K562 (cell line): ENCODE data around the gene LGALS12. TPM values are rescaled to one million over a fixed set of nuclear protein-coding genes. Genes with fewer than 3 reads are reported as not detected.

Source experiments
- ATAC-seq: fragments of 200-7000 bp; cut with Tn5 transposase; 3 replicates; pipeline ENCODE4 v1.9.1; 2020; ENCODE audit warnings: moderate library complexity
- BruUV-seq: library from RNA; stranded (reverse); fragments of 400-500 nt; replicated peaks from 2 replicates; lab custom pipeline; 2021; lab: Mats Ljungman, UMichigan
- CTCF ChIA-PET: fragments of 300-600 bp; formaldehyde crosslinking; extraction: SDS; loops from one replicate; lab custom pipeline; 2021; ENCODE audit warnings: low intra/inter-chr PET ratio; lab: Yijun Ruan, JAX
- POLR2A ChIA-PET: fragments of 300-600, 350-650 bp; sonication (Branson Sonifier 250); formaldehyde crosslinking; extraction: SDS; loops from one replicate; lab custom pipeline; 2021; ENCODE audit warnings: antibody characterized with exemption, inconsistent platforms; lab: Yijun Ruan, JAX
- DNase-seq, 4 experiments: peaks; one replicate each; pipeline versions ENCODE4 v3.0.0 to v3.0.0-alpha.2; 2011 to 2018; ENCODE audit warnings: low spot score in 3 of 4, mixed read lengths in 3 of 4; ENCODE audit errors: extremely low read depth in 1 of 4
- FAIRE-seq: peaks from 2 replicates; lab custom pipeline; 2011; peaks lifted over from hg19 to GRCh38; lab: Jason Lieb, UNC
- H2AFZ ChIP-seq: 2 replicates; pipeline ENCODE4 v1.6.0; 2011; ENCODE audit warnings: low read depth, low read length, control low read depth, inconsistent platforms
- H3K27ac ChIP-seq: fragments of 200-600 bp; 3 replicates; pipeline ENCODE4 v1.8.0; 2011; ENCODE audit warnings: low read depth, mild to moderate bottlenecking, control low read depth, inconsistent platforms, low read length, moderate library complexity, mixed read lengths; ENCODE audit errors: extremely low read depth
- H3K27me3 ChIP-seq, 2 experiments: fragments of 300-600 bp in 1 of 2; 2 replicates in 1 of 2; 3 replicates in 1 of 2; pipeline versions ENCODE4 v1.6.0 to v1.8.0; 2011; ENCODE audit warnings: inconsistent platforms in 2 of 2, low read length in 2 of 2, mild to moderate bottlenecking in 1 of 2, mixed read lengths in 1 of 2, moderate library complexity in 1 of 2; ENCODE audit not compliant: control insufficient read depth in 2 of 2, insufficient read depth in 2 of 2
- H3K36me3 ChIP-seq: fragments of 300-600 bp; 3 replicates; pipeline ENCODE4 v1.8.0; 2011; ENCODE audit warnings: mild to moderate bottlenecking, low read length, inconsistent platforms; ENCODE audit not compliant: control insufficient read depth, insufficient read depth
- H3K4me1 ChIP-seq, 2 experiments: fragments of 200-600 bp in 1 of 2; replicated peaks in 1 of 2; 2 replicates in 1 of 2; 3 replicates in 1 of 2; pipeline versions ENCODE4 v1.5.1 to v1.8.0; 2011; ENCODE audit warnings: inconsistent platforms in 2 of 2, low read length in 2 of 2, mild to moderate bottlenecking in 1 of 2, mixed read lengths in 1 of 2, moderate library complexity in 1 of 2; ENCODE audit not compliant: control insufficient read depth in 2 of 2, insufficient read depth in 2 of 2
- H3K4me2 ChIP-seq: 2 replicates; pipeline ENCODE4 v1.6.1; 2011; ENCODE audit warnings: low read length, control low read depth, inconsistent platforms, mixed read lengths; ENCODE audit not compliant: insufficient read depth
- H3K4me3 ChIP-seq: fragments of 200-600 bp; sonication (generic), shearing (Covaris generic); 2 replicates; pipeline ENCODE4 v1.5.1; 2016; ENCODE audit warnings: control low read depth, inconsistent platforms
- H3K79me2 ChIP-seq: fragments of 200-600 bp; 3 replicates; pipeline ENCODE4 v1.8.0; 2011; ENCODE audit warnings: low read length, inconsistent platforms; ENCODE audit not compliant: control insufficient read depth, insufficient read depth
- H3K9ac ChIP-seq, 2 experiments: 2 replicates each; pipeline versions ENCODE4 v1.6.0 to v1.6.1; 2011; ENCODE audit warnings: low read depth in 2 of 2, low read length in 2 of 2, control low read depth in 1 of 2, inconsistent platforms in 1 of 2, mild to moderate bottlenecking in 1 of 2, mixed read lengths in 1 of 2; ENCODE audit not compliant: insufficient read depth in 1 of 2
- H3K9me1 ChIP-seq: one replicate; pipeline ENCODE4 v1.6.0; 2011; ENCODE audit warnings: inconsistent platforms, mild to moderate bottlenecking, low read length, moderate library complexity; ENCODE audit not compliant: control insufficient read depth, insufficient read depth
- H3K9me3 ChIP-seq: replicated peaks from 2 replicates; pipeline ENCODE4 v1.5.1; 2011; ENCODE audit warnings: low read depth, low read length, inconsistent platforms; ENCODE audit not compliant: control insufficient read depth, insufficient read depth
- H4K20me1 ChIP-seq: replicated peaks from 2 replicates; pipeline ENCODE4 v1.6.1; 2011; ENCODE audit warnings: low read length, inconsistent platforms, mixed read lengths; ENCODE audit not compliant: control insufficient read depth, insufficient read depth
- BRD4 ChIP-seq: fragments of 200-600 bp; sonication (generic); IDR thresholded peaks from 2 replicates; pipeline ENCODE4 v1.6.1; 2017; ENCODE audit warnings: inconsistent platforms
- CBX3 ChIP-seq, 2 experiments: IDR thresholded peaks; 1 replicate in 1 of 2; 2 replicates in 1 of 2; pipeline ENCODE4 v1.6.1; 2012; ENCODE audit warnings: inconsistent platforms in 2 of 2, low read length in 2 of 2, borderline replicate concordance in 1 of 2, control low read depth in 1 of 2
- CXXC5 ChIP-seq: fragments of 250-450 bp; sonication (Bioruptor Pico); IDR thresholded peaks from 2 replicates; pipeline ENCODE4 v1.8.0; 2022; ENCODE audit warnings: inconsistent platforms, mild to moderate bottlenecking, moderate library complexity
- EP300 ChIP-seq: IDR thresholded peaks from 2 replicates; pipeline ENCODE4 v1.6.1; 2012; ENCODE audit warnings: low read length, improper control_type of control experiment
- GABPB1 ChIP-seq: sonication (generic); formaldehyde crosslinking; IDR thresholded peaks from 2 replicates; pipeline ENCODE4 v1.8.0; 2022; ENCODE audit warnings: mild to moderate bottlenecking, missing genetic modification reagents
- MYBL2 ChIP-seq, 2 experiments: fragments of 450-650 bp in 1 of 2; sonication (generic) in 1 of 2; formaldehyde crosslinking in 1 of 2; IDR thresholded peaks; 2 replicates each; pipeline versions ENCODE4 v1.6.1 to v1.8.1; 2017 to 2022; ENCODE audit warnings: borderline replicate concordance in 1 of 2, inconsistent platforms in 1 of 2, low read depth in 1 of 2, mild to moderate bottlenecking in 1 of 2, missing genetic modification reagents in 1 of 2, moderate library complexity in 1 of 2
- PML ChIP-seq: IDR thresholded peaks from 2 replicates; pipeline ENCODE4 v1.6.1; 2012; ENCODE audit warnings: low read length, inconsistent platforms
- SIN3A ChIP-seq, 2 experiments: fragments of 150-350 bp in 1 of 2; IDR thresholded peaks; 2 replicates each; pipeline ENCODE4 v1.6.1; 2011 to 2016; ENCODE audit warnings: borderline replicate concordance in 2 of 2, low read depth in 2 of 2, low read length in 2 of 2, mild to moderate bottlenecking in 2 of 2, moderate library complexity in 2 of 2; ENCODE audit not compliant: control insufficient read depth in 1 of 2
- U2AF1 ChIP-seq: fragments of 200-400 bp; formaldehyde crosslinking; optimal IDR thresholded peaks from 2 replicates; pipeline ENCODE3; 2017; ENCODE audit warnings: mild to moderate bottlenecking, low read depth, low read length, moderate library complexity
- ZNF165 ChIP-seq: fragments of 250-450 bp; sonication (Bioruptor Pico); IDR thresholded peaks from 2 replicates; pipeline ENCODE4 v1.4.0; 2020; ENCODE audit warnings: borderline replicate concordance
- WGBS: fragments of 100-300 bp; shearing (Covaris generic); methylation state at CpG from one replicate; pipeline ENCODE4 v1.1.6; 2016; ENCODE audit warnings: low coverage, mixed read lengths; ENCODE audit not compliant: insufficient coverage; ENCODE audit errors: missing lambda C conversion rate; 5-methylcytosine and 5-hydroxymethylcytosine counted together
- in situ Hi-C: fragments of 300-500 bp; cut with MboI; formaldehyde crosslinking; loops from 4 replicates; pipeline ENCODE4 v1.15.0; 2018; ENCODE audit warnings: inconsistent platforms, mixed read lengths
- intact Hi-C: fragments of 100-400 bp; cut with micrococcal nuclease; formaldehyde crosslinking; loops from 2 replicates; pipeline ENCODE4 v1.14.2; 2022
- polyA plus RNA-seq, 8 experiments: library from polyadenylated mRNA; depleted of rRNA in 4 of 8; stranded (reverse) in 5 of 8; unstranded in 3 of 8; fragments of >200 nt; fragmentation: Nextera tagmentation in 2 of 8; fragmentation: Illumina TruSeq in 1 of 8; extraction: Ambion mirVana in 2 of 8; extraction: Trizol in 1 of 8; gene quantifications; 2 replicates each; pipeline versions ENCODE4 v1.2.1 to v1.2.3, GENCODE V29; 2011 to 2014; ENCODE audit warnings: inconsistent platforms in 1 of 8, missing spikeins in 1 of 8
- total RNA-seq, 7 experiments: library from RNA; depleted of rRNA in 6 of 7; stranded (reverse); fragments of >200 nt in 6 of 7; fragmentation: Illumina TruSeq in 2 of 7; extraction: Trizol in 2 of 7; gene quantifications; 2 replicates each; pipeline versions ENCODE4 v1.2.1 to v1.2.3, GENCODE V29; 2011 to 2021; ENCODE audit warnings: low replicate concordance in 1 of 7
- TF ChIP-seq, protein P1 (sequence below): fragments of 250-450 bp; sonication (Bioruptor Pico); IDR thresholded peaks from 2 replicates; pipeline ENCODE4 v1.8.0; 2021; ENCODE audit warnings: mild to moderate bottlenecking, moderate library complexity
- TF ChIP-seq, protein P2 (sequence below): IDR thresholded peaks from 3 replicates; pipeline ENCODE4 v1.6.1; 2011; ENCODE audit warnings: borderline replicate concordance, mild to moderate bottlenecking; ENCODE audit not compliant: insufficient read length, insufficient read depth
- TF ChIP-seq, protein P3 (sequence below), 3 experiments: IDR thresholded peaks in 2 of 3; conservative IDR thresholded peaks in 1 of 3; 2 replicates each; pipeline ENCODE4 v1.5.1; 2011 to 2012; ENCODE audit warnings: low read length in 3 of 3, mild to moderate bottlenecking in 3 of 3, control low read depth in 2 of 3, improper control_type of control experiment in 1 of 3, inconsistent platforms in 1 of 3, low read depth in 1 of 3, mixed read lengths in 1 of 3, moderate library complexity in 1 of 3; ENCODE audit not compliant: insufficient read depth in 2 of 3
- TF ChIP-seq, protein P4 (sequence below): fragments of 450-650 bp; formaldehyde crosslinking; IDR thresholded peaks from 2 replicates; pipeline ENCODE4 v1.4.0; 2020; ENCODE audit warnings: mild to moderate bottlenecking

The LGALS12 gene
- total and polyA plus RNA-seq, 9 of the 15 experiments (the other 6 are each of a cell fraction or from before 2014, with no cell fraction given): 0.66 to 8.0 (median 5.0) TPM

DNA sequence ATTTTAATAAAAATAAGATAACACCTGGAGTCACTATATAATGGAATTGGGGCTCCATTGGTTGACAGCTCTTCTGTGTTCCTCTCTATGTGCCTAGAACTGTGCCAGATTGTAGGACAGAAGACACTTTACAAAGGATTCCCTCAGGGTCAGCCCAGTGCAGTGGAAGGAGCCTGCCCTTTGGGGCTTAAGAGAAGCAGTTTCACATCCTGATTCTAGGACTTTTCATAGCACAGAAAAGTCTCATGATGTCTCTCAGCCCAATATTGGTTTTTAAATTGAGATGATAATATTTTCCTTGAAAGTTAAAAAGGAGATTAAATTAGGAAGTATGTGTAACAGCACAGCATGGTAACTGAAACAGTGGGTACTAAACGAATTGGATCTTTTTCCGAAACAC lies 37.8 kb downstream of the LGALS12 start:
- ATAC-seq: no peak
- Histone ChIP-seq H3K9ac (no peak overlapping the region), H4K20me1 (no peaks in the 10 kb centered on the region), H3K27me3 (peaks cover 0 to 5% of the 10 kb centered on the region in 2 experiments; a peak in 2 of 5 replicates), H2AFZ (no peak overlapping the region), H3K27ac (no peak overlapping the region), H3K36me3 (no peaks in the 10 kb centered on the region), H3K9me1 (no peaks in the 10 kb centered on the region), H3K79me2 (no peaks in the 10 kb centered on the region), H3K4me3 (no peak overlapping the region), H3K9me3 (no peaks in the 10 kb centered on the region), H3K4me2 (no peak overlapping the region), H3K4me1 (no peaks in the 10 kb centered on the region; a peak in 1 of 5 replicates)
- no TSS peak for BruUV-seq
- 17% methylated on average over 2 of the region's 2 CpGs for WGBS
- intact Hi-C loops (no loop called here), in situ Hi-C loops (no loop called here)
- TF ChIP-seq CXXC5 (no peak), BRD4 (no peak), CBX3 (IDR thresholded peaks at IDR 0.05; ENCODE audit: borderline replicate concordance in 1 of 2, low read length in 2 of 2) (no peak), GABPB1 (CRISPR knock-in tag) (no peak), ZNF165 (CRISPR knock-in tag) (no peak), U2AF1 (no peak), MYBL2 (IDR thresholded peaks at IDR 0.05; ENCODE audit: low read depth) (no peak), MYBL2 (CRISPR knock-in tag; IDR thresholded peaks at IDR 0.05; ENCODE audit: borderline replicate concordance) (no peak), PML (no peak), EP300 (no peak), SIN3A (IDR thresholded peaks at IDR 0.05; ENCODE audit: borderline replicate concordance in 2 of 2, control insufficient read depth in 1 of 2, low read depth in 2 of 2, low read length in 2 of 2) (no peak)
- TF ChIP-seq, protein P1, sequence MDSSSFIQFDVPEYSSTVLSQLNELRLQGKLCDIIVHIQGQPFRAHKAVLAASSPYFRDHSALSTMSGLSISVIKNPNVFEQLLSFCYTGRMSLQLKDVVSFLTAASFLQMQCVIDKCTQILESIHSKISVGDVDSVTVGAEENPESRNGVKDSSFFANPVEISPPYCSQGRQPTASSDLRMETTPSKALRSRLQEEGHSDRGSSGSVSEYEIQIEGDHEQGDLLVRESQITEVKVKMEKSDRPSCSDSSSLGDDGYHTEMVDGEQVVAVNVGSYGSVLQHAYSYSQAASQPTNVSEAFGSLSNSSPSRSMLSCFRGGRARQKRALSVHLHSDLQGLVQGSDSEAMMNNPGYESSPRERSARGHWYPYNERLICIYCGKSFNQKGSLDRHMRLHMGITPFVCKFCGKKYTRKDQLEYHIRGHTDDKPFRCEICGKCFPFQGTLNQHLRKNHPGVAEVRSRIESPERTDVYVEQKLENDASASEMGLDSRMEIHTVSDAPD (CRISPR knock-in tag): no peak
- TF ChIP-seq, protein P2, sequence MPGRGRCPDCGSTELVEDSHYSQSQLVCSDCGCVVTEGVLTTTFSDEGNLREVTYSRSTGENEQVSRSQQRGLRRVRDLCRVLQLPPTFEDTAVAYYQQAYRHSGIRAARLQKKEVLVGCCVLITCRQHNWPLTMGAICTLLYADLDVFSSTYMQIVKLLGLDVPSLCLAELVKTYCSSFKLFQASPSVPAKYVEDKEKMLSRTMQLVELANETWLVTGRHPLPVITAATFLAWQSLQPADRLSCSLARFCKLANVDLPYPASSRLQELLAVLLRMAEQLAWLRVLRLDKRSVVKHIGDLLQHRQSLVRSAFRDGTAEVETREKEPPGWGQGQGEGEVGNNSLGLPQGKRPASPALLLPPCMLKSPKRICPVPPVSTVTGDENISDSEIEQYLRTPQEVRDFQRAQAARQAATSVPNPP: no peak
- TF ChIP-seq, protein P3, sequence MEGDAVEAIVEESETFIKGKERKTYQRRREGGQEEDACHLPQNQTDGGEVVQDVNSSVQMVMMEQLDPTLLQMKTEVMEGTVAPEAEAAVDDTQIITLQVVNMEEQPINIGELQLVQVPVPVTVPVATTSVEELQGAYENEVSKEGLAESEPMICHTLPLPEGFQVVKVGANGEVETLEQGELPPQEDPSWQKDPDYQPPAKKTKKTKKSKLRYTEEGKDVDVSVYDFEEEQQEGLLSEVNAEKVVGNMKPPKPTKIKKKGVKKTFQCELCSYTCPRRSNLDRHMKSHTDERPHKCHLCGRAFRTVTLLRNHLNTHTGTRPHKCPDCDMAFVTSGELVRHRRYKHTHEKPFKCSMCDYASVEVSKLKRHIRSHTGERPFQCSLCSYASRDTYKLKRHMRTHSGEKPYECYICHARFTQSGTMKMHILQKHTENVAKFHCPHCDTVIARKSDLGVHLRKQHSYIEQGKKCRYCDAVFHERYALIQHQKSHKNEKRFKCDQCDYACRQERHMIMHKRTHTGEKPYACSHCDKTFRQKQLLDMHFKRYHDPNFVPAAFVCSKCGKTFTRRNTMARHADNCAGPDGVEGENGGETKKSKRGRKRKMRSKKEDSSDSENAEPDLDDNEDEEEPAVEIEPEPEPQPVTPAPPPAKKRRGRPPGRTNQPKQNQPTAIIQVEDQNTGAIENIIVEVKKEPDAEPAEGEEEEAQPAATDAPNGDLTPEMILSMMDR (IDR thresholded peaks at IDR 0.05 in 2 of 3, conservative IDR thresholded peaks at IDR 0.05 in 1 of 3; ENCODE audit: insufficient read depth in 2 of 3, low read depth in 1 of 3, low read length in 3 of 3): no peak
- TF ChIP-seq, protein P4, sequence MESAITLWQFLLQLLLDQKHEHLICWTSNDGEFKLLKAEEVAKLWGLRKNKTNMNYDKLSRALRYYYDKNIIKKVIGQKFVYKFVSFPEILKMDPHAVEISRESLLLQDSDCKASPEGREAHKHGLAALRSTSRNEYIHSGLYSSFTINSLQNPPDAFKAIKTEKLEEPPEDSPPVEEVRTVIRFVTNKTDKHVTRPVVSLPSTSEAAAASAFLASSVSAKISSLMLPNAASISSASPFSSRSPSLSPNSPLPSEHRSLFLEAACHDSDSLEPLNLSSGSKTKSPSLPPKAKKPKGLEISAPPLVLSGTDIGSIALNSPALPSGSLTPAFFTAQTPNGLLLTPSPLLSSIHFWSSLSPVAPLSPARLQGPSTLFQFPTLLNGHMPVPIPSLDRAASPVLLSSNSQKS (CRISPR knock-in tag): no peak
- no peak for FAIRE-seq
- ChIA-PET POLR2A (interaction anchor here (0.6 to 0.8 kb wide), 2 partner anchors 26 to 357 kb away, joined by 3 to 4 read pairs; no protein-coding TSS in a partner anchor), CTCF (no interaction called here)
- no peak for DNase-seq
